GM12873 (cell line): Measurements from ENCODE around the gene SHROOM3.

Source experiments
- CTCF ChIP-seq: IDR thresholded peaks from 2 replicates; pipeline ENCODE4 v1.5.1; 2012; ENCODE audit warnings: low read depth, mild to moderate bottlenecking, moderate library complexity, low read length, control low read depth; ENCODE audit not compliant: insufficient read depth; ENCODE audit errors: missing control alignments

Gene SHROOM3

GRCh38 chr4:76659103-76659490 lies 224.1 kb downstream of the SHROOM3 start:
- TF ChIP-seq CTCF, result no peak

GRCh38 chr4:76663824-76664223 lies 228.8 kb downstream of the SHROOM3 start:
- TF ChIP-seq CTCF, result no peak

GRCh38 chr4:76665153-76665552 lies 230.1 kb downstream of the SHROOM3 start:
- no peak for TF ChIP-seq CTCF

GRCh38 chr4:76665721-76666120 lies 230.7 kb downstream of the SHROOM3 start:
- TF ChIP-seq CTCF, result no peak

GRCh38 chr4:76666944-76667532 lies 232.0 kb downstream of the SHROOM3 start:
- no peak for TF ChIP-seq CTCF

- no peak for TF ChIP-seq CTCF
These were observed 235.6 kb downstream of the SHROOM3 start for GRCh38 chr4:76670631-76671030.

- TF ChIP-seq CTCF, result no peak
These were observed 238.3 kb downstream of the SHROOM3 start for GRCh38 chr4:76673362-76673761.
